ENCODE results near the gene PCBD1.

PCBD1 gene

GRCh38 chr10:70902661-70903261 lies 14.4 kb upstream of the PCBD1 start:
- DNase-seq (ENCODE audit: low read depth in 2 of 2): no peak

DNA sequence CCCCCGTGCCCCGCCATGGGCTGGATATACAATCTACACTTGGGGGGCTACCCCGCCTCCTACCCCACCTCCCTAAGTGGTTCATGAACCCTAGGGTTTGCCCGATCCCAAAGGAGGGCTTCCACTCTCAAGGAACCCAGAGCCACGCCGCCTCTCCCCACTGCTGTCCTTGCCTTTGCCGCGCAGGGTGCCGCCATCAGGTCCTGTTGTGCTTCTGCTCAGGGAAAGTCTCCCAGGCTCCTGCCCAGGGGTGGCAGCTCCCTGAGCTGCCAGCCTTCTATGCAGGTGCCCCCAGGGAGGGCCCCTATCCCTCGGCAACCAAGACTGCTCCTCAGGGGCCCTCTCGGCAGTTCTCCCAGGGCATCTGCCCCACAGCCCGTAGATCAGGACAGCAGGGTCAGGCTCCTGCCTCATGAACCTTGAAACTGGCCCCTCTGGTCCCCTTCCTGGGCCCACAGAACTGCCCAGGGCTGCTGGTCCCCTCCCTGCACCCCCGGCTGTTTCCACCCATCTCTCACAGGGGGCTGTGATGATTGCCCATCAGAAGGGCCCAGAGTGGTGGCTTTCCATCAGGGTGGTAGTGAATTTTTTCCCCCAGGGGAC lies 13.0 kb upstream of the PCBD1 start:
- DNase-seq (ENCODE audit: low read depth in 2 of 2): no peak

DNA sequence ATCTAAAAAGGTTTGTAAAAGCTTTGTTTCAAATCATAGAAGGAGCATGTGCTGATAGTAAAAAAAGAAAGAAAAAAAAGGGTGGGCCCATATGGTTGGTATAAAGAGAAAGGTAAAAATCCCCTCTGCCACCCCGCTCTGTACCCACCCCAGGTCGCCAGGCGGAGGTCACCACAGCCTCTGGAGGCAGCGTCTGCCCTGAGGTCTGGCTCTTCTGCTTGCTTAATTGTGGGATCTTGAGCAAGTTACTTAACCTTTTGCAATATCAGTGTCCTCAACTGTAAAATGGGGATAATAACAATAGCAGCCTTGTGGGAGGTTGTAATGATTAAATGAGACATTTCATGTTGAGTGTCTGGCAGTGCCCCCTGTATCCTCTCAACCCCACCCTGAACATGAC lies 10.7 kb upstream of the PCBD1 start:
- DNase-seq (ENCODE audit: low read depth in 2 of 2): no peak

DNA sequence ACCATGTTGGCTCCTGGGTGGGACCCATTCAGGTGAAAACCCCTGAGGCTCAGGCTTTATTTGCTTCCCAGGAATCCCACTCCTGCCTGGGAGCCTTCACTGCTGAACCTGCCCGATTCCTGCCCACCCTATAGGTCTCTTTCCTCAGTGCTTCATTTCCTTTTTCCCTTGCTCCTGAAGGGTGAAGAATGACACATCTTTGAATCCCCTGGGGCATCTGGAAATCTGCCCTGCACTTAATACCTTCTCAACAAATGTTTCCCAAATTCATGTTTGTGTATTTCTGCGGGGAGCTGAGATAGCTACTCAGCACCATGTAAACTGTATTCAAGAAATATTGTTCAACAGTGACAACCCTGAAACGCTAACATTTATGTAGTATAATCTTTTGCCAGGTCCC lies 10.3 kb upstream of the PCBD1 start:
- no peak for DNase-seq (ENCODE audit: low read depth in 2 of 2)

DNA sequence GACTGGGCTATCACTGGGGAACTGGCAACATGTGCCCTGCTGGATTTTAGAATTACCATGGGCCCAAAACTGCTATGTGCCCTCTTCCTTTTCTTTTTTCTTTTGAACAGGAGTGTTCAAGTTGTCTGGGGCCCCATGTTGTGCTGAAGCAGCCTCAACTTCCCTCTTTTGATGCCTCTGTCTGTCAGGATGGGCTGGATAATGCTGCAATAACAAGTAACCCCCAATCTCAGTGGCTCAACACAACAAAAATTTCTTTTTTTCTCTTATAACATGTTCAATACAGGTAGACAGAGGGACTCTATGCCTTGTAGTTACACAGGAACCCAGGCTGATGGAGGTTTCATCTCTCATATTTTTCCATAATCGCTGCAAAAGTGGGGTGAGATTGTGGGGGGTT lies 8.2 kb upstream of the PCBD1 start:
- DNase-seq (ENCODE audit: low read depth in 2 of 2): no peak

- DNase-seq (ENCODE audit: low read depth in 2 of 2): no peak
Observed at GRCh38 chr10:70894416-70894815, 6.1 kb upstream of the PCBD1 start.

- no peak for DNase-seq (ENCODE audit: low read depth in 2 of 2)
Observed at GRCh38 chr10:70893227-70894006, 5.1 kb upstream of the PCBD1 start.

DNA sequence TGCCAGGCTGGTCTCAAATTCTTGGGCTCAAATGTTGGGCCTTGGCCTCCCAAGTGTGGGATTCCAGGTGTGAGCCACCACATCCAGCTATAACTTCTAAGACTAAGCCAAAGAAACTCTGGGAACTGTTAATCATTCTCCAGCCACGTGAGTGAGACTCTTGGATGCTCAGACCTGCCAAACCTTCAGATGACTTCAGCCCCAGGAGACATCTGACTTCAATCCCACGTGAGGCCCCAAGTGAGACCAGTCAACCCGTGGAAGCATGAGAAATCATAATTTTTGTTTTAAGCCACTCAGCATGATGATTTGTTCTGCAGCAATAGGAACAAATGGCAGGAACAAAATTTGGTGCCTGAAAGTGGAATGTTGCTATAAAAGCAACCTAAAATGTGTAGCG lies 4.3 kb upstream of the PCBD1 start:
- no peak for DNase-seq (ENCODE audit: low read depth in 2 of 2)

DNA sequence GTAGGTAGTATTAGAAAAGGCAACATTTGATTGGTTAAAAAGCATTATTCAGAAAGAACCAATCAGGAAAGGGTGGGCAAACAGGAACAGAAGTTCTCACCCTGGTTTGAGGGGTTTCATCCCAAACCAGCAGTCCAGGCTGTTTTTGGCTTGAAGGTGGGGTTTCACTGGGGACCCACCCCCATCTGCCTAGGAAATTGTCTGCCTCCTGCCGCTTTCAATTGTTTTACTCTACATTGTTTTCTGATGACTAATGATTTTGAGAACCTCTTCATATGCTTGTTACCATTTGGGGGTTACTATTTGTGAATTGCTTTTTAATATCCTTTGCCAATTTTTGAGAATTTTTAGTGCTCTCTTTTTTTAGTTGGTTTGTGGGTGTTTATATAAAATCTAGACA lies 3.3 kb upstream of the PCBD1 start:
- no peak for DNase-seq (ENCODE audit: low read depth in 2 of 2)

DNA sequence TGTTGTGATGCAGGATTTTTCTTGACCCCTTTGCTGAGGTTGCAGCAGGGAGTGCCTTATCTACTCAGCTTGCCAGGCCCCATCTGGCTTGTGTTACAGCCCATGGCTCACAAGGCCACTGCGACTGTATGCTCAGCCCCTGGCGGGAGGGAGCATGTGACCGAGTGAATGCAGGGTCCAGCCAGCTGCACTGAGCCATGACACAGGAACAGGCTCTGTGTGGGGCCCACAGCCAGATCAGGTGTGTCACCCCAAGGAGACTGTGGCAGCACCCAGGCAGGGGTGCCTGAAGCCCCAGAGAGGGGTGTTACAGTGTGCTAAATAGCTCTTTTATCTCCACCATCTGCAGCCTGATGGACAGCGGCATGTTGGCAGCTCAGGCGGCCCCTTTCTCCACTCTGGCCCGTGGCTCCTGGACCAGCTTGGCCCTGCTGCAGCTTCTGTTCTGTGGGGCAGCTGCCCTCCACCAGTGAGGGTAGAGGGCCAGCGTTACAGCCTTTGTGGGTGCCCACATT lies 2.6 kb upstream of the PCBD1 start:
- DNase-seq (ENCODE audit: low read depth in 2 of 2): no peak

DNA sequence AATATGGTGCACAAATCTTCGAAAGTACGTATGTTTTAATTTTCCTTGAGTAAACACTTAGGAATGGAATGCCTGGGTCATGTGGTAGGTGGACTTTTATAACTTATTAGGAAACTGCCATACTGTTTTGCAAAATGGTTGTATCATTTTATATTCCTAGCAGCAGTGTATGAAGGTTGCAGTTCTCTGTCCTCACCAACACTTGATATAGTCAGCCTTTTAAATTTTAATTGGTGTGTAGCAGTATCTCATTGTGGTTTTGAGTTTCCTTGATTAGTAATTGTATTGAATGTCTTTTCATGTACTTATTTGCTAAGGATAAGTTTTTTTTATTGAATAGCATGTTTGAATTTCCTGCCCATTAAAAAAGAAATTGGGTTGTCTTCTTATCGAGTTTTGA lies 926 bp upstream of the PCBD1 start:
- no peak for DNase-seq (ENCODE audit: low read depth in 2 of 2)

DNA sequence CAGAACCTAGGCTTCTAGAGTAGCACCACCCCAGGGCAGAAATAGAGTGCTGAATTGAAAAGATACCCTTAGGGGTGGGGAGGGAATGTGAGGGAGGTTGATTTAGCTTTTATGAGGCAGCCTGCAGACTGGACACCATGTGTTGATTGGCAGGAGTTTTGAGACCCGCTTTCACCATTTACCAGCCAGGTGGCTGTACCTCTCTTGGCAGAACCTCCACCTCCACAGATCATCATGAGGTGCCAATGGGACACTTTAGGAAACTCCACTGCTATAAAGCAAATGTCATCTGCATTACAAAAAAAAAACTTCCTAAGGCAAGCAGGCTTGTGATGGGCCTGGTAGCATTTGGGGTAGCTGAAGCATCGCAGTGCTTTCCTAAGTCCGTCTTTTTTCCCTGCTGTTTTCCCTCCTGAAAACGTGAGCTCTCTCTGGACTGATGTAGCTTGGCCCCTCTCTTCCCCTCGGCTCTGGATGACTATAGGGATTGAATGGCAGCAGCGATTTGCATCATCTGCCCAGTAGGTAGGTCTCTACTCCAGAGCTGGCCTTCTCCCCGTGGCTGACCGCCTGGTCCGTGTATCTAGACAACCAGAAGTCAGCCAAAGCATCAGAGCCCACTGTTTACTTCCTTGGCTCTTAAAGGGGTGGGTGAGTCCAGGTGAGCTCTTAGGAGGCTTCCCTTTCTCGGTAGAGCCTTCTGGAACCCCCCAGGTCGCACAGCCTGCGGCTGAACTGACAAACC lies 1.3 kb downstream of the PCBD1 start:
- DNase-seq (ENCODE audit: low read depth in 2 of 2): no peak

GRCh38 chr10:70885931-70886903 lies 2.1 kb downstream of the PCBD1 start:
- no peak for DNase-seq (ENCODE audit: low read depth in 2 of 2)

DNA sequence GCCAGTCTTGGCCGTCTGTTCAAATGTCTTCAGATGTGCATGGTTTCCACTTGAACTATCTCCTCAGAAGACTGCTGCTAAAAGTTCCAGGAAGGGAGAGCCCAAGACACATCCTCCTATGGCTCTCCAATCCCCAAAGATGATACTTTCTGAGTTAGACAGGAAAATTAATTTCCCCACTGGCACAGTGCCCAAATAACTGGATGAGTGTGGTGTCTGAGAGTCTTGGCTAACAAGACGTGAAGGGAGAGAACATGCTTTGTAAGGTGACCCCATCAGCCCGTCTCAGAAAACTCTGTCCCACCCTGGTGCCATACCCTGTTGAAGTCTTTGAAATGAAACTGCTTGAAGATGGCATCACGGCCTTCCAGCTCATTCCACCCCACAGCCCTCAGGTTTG lies 2.9 kb downstream of the PCBD1 start:
- DNase-seq (ENCODE audit: low read depth in 2 of 2): no peak

GRCh38 chr10:70884741-70885140 lies 3.6 kb downstream of the PCBD1 start:
- no peak for DNase-seq (ENCODE audit: low read depth in 2 of 2)

DNA sequence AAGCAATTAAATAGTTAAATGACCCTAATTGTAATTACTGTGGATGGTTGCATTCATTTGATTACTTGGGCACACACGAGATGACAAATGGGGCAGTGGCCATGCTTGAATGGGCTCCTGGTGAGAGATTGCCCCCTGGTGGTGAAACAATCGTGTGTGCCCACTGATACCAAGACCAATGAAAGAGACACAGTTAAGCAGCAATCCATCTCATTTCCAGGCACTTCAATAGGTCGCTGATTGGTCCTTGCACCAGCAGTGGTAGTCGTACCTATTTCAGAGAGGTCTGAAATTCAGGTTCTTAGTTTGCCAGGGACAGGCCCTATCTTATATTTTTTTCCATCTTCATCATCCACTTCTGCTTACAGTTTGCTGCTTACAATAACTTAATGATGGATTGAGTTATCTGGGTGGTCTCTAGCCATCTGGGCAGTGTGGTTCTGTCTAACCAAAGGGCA lies 8.3 kb downstream of the PCBD1 start:
- peak; percentile 42 to 62 for DNase-seq (ENCODE audit: low read depth in 2 of 2)

DNA sequence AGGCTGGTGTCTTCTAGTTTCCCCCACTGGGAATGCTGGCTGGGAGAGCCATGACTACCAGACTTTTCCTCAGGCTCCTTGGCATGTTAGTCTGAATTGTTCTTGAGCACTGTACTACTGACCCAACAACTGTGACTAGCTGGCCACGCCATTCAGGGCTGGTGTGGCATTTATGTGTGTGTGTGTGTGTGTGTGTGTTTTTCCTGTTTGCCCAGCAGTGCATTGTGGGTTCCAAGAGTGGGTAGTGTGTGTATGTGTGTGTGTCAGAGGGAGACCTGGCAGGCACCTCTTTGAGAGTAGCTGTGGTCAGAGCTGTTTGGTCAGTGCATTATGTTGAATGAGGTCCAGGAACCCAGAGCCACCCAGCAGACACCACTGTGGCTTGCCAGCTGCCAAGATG lies 9.2 kb downstream of the PCBD1 start:
- no peak for DNase-seq (ENCODE audit: low read depth in 2 of 2)

DNA sequence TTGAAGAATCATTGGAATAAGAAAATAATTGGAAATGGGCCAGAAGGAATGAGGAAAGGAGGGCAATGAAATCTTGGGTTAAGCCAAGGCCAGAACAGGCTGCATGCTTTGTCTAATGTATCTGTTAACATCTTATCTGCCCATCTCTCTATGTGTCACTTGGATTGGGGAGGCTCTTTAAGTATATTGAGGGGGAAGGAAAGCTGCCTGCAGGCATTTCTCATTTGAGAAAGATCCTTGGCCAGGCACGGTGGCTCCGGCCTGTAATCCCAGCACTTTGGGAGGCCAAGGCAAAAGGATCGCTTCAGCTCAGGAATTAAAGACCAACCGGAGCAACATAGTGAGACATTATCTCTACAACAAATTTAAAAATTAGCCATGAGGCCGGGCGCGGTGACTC lies 14.3 kb downstream of the PCBD1 start:
- no peak for DNase-seq (ENCODE audit: low read depth in 2 of 2)

- DNase-seq (ENCODE audit: low read depth in 2 of 2): no peak
Observed at GRCh38 chr10:70872291-70872690, 16.1 kb downstream of the PCBD1 start.

DNA sequence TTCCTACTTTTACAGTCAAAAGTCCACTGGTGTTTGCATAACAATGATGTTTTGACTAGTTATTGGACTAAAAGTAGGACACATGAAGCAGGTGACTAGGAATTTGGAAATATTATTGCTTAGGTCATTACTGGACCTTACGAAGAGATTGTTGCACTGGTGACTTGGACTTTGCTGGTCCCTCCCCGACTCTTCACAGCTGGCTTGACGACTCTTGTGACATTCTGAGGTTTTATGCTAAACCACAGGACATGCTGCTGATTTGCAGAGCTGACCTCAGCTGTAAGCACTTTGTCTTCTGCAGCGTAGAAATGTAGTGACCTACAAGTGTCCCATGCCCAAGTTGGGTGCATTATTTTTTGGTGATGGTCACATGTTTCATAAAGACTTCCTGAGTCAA lies 21.9 kb downstream of the PCBD1 start:
- no peak for DNase-seq (ENCODE audit: low read depth in 2 of 2)

DNA sequence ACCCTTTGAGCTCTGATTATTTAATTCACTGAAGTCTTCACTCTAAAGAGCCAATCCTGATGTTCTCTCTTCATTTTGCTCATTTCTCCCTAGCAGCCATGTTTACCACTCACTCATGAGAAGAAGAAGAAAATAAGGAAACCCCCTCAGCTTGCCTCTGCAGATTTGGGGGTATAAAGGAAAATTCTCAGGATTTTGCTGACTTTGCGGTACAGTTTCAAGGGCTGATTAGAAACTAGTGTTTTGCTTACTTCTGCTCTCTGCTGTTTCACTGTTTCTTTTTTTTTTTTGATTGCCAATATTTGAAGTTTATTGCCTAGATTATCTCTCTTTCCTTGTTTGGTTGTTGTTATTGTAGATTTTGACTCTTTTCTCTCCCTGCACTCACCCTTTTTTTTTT lies 23.4 kb downstream of the PCBD1 start:
- DNase-seq (ENCODE audit: low read depth in 2 of 2): no peak
